Renal pelvis (tissue), 12 donors: ENCODE measurements around the gene BSDC1. TPM values are rescaled to one million over a fixed set of nuclear protein-coding genes. Genes with fewer than 3 reads are reported as not detected.
"Not testable (repeated sequence)": the region's sequence is repeated elsewhere in the genome, so short reads cannot be mapped to it uniquely, and the experiment has no call there.

Experiments
- DNase-seq: peaks from one replicate; pipeline ENCODE4 v3.0.0-alpha.2; 2013
- long read RNA-seq, 16 experiments: transcript quantifications; one replicate each; lab custom pipeline, GENCODE V29; 2026
- polyA plus RNA-seq, 3 donors: library from polyadenylated mRNA; unstranded; fragments of 120-200 nt; gene quantifications; one replicate each; pipeline ENCODE4 v1.2.1, GENCODE V29; 2013; ENCODE audit not compliant: insufficient read length in 3 of 3

Gene BSDC1, protein sequence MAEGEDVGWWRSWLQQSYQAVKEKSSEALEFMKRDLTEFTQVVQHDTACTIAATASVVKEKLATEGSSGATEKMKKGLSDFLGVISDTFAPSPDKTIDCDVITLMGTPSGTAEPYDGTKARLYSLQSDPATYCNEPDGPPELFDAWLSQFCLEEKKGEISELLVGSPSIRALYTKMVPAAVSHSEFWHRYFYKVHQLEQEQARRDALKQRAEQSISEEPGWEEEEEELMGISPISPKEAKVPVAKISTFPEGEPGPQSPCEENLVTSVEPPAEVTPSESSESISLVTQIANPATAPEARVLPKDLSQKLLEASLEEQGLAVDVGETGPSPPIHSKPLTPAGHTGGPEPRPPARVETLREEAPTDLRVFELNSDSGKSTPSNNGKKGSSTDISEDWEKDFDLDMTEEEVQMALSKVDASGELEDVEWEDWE
- polyA plus RNA-seq = 10 to 100 TPM; 60.2 to 70.6 (median 67.1) TPM
- long read RNA-seq, donor 1, partial matches to known transcripts = 0 of 6 reads
- long read RNA-seq, donor 1, other reads (novel, unspliced or antisense) = 0 of 6 reads
- long read RNA-seq, donor 2, transcript BSDC1-206 (11 exons, 2,846 nt) = major isoform, 14 of 22 reads
- long read RNA-seq, donor 2, partial matches to known transcripts = 5 of 22 reads
- long read RNA-seq, donor 2, other reads (novel, unspliced or antisense) = 0 of 22 reads
- long read RNA-seq, donor 3, transcript BSDC1-206 (11 exons, 2,846 nt) = major isoform, 5 of 10 reads
- long read RNA-seq, donor 3, partial matches to known transcripts = 5 of 10 reads
- long read RNA-seq, donor 3, other reads (novel, unspliced or antisense) = 0 of 10 reads
- long read RNA-seq, donor 4, transcript BSDC1-206 (11 exons, 2,846 nt) = major isoform, 6 of 8 reads
- long read RNA-seq, donor 4, partial matches to known transcripts = 0 of 8 reads
- long read RNA-seq, donor 4, other reads (novel, unspliced or antisense) = 0 of 8 reads
- long read RNA-seq, donor 5 = 0 reads
- long read RNA-seq, donor 6, transcript BSDC1-206 (11 exons, 2,846 nt) = major isoform, 5 of 7 reads
- long read RNA-seq, donor 6, partial matches to known transcripts = 0 of 7 reads
- long read RNA-seq, donor 6, other reads (novel, unspliced or antisense) = 0 of 7 reads
- long read RNA-seq, donor 7, transcript BSDC1-206 (11 exons, 2,846 nt) = major isoform, 5 of 20 reads
- long read RNA-seq, donor 7, partial matches to known transcripts = 14 of 20 reads
- long read RNA-seq, donor 7, other reads (novel, unspliced or antisense) = 0 of 20 reads
- long read RNA-seq, donor 8, partial matches to known transcripts = 0 of 5 reads
- long read RNA-seq, donor 8, other reads (novel, unspliced or antisense) = 0 of 5 reads
- long read RNA-seq, donor 9, partial matches to known transcripts = 5 of 10 reads
- long read RNA-seq, donor 9, other reads (novel, unspliced or antisense) = 0 of 10 reads
- long read RNA-seq, donor 10, partial matches to known transcripts = 5 of 8 reads
- long read RNA-seq, donor 10, other reads (novel, unspliced or antisense) = 0 of 8 reads
- long read RNA-seq, donor 11, transcript BSDC1-206 (11 exons, 2,846 nt) = major isoform, 5 of 5 reads
- long read RNA-seq, donor 11, partial matches to known transcripts = 0 of 5 reads
- long read RNA-seq, donor 11, other reads (novel, unspliced or antisense) = 0 of 5 reads
- long read RNA-seq, donor 12, transcript BSDC1-206 (11 exons, 2,846 nt) = major isoform, 20 of 28 reads
- long read RNA-seq, donor 12, partial matches to known transcripts = 5 of 28 reads
- long read RNA-seq, donor 12, other reads (novel, unspliced or antisense) = 0 of 28 reads
- long read RNA-seq, donor 13, partial matches to known transcripts = 6 of 10 reads
- long read RNA-seq, donor 13, other reads (novel, unspliced or antisense) = 0 of 10 reads
- long read RNA-seq, donor 14 = 0 reads
- long read RNA-seq, donor 15, transcript BSDC1-206 (11 exons, 2,846 nt) = major isoform, 13 of 21 reads
- long read RNA-seq, donor 15, partial matches to known transcripts = 5 of 21 reads
- long read RNA-seq, donor 15, other reads (novel, unspliced or antisense) = 0 of 21 reads
- long read RNA-seq, donor 16, transcript BSDC1-206 (11 exons, 2,846 nt) = major isoform, 6 of 20 reads
- long read RNA-seq, donor 16, partial matches to known transcripts = 13 of 20 reads
- long read RNA-seq, donor 16, other reads (novel, unspliced or antisense) = 0 of 20 reads

DNA sequence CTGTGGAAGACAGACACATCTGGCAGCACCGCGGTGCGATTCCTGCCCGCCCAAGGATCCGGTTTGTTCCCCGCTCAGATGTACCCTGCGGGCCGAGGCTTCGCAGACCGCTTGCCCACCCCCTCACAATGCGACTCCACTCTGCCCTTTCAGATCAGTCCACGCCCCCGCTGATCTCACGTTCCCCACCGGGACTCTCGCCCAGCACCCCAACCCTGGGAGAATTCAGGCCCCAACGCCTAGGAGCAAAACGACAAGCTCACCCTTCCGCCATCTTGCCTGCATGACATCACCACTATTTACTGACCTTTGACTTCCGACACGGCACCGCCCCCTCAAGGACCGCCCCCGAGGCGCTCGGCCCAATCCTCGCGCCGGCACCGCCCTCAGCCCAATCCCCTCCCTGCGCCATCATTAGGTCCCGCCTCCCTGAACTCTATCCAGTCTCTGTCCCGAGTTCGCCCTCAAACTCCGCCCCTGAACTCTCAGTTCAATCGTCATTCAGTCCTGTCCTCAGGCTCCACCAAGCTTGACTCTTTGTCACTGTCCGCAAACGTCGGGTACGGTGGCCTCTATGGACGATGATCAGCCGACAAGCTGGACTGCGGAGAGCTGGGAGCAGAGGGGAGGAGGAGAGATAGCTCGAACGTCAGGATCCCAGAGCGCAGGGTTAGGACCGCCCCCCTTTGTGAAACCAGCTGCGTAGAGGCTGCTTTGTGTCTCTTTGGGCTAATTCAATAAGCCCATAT, at the start of gene BSDC1:
BSDC1 (minus strand) TSS at position 301 of the 749 bp plus-strand sequence; CDS start at position 274, 27 bp downstream.
- peak; percentile 99 for DNase-seq

DNA sequence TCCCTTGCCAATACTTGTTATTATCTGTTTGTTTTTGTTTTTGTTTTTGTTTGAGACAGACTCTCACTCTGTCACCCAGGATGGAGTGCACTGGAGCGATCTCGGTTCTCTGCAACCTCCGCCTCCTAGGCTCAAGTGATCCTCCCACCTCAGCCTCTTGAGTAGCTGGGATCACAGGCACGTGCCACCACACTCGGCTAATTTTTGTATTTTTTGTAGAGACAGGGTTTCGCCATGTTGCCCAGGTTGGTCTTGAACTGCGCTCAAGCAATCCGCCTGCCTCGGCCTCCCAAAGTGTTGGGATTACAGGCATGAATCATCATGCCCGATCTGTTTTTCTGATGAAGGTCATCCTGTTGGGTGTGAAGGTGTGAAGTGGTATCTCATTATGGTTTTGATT, 47.2 kb upstream of the BSDC1 start:
- DNase-seq = not testable (repeated sequence)

DNA sequence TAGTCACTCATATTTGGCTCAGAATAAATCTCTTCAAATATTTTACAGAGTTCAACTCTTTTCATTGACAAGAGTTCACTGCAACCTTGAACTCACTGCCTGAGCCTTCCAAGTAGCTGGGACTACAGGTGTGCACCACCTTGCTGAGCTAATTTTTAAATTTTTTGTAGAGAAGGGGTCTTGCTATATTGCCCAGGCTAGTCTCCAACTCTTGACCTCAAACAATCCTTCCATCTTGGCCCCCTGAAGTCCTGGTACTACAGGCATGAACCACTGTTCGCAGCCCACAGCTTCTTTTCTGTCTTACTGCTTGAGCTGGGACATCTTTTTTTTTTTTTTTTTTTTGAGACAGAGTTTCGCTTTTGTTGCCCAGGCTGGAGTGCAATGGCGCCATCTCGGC, 44.5 kb upstream of the BSDC1 start:
- not testable (repeated sequence) for DNase-seq

DNA sequence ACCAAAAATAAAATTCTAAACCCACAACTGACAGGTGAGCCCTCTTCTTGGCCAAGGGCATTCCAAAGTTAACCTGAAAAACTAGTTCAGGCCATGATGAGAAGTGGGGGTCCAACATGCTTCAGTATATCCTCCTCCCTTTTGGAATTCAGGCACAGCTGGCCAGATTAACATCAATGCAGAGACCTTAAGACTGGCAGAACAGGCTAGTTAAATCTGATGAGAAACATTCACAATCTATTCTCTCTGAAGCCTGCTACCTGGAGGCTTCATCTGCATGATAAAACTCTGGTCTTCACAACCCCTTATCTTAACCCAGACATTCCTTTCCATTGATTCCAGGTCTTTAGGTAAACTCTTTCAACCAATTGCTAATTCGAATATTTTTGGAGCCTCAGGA, 43.9 kb upstream of the BSDC1 start:
- no peak for DNase-seq

DNA sequence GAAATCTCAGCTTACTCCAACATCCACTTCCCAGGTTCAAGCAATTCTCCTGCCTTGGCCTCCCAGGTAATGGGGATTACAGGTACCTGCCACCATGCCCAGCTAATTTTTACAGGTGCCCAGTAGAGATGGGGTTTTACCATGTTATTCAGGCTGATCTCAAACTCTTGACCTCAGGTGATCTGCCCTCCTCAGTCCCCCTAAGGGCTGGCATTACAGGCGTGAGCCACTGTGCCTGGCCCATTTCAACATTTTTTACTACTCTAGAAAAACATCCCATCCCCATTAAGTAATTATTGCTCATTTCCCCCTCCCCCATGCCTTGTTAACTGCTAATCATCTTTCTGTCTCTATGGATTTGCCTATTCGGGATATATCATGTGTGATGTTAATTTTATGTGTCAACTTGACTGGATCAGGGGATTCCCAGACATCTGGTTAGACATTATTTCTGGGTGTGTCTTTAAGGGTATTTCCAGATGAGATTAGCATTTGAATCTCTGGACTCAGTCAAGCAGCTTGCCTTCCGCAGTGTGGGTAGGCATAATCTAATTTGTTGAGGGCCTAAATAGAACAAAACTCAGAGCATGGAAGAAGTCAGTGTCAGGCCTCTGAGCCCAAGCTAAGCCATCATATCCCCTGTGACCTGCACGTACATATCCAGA, 37.6 kb upstream of the BSDC1 start:
- DNase-seq = no peak

DNA sequence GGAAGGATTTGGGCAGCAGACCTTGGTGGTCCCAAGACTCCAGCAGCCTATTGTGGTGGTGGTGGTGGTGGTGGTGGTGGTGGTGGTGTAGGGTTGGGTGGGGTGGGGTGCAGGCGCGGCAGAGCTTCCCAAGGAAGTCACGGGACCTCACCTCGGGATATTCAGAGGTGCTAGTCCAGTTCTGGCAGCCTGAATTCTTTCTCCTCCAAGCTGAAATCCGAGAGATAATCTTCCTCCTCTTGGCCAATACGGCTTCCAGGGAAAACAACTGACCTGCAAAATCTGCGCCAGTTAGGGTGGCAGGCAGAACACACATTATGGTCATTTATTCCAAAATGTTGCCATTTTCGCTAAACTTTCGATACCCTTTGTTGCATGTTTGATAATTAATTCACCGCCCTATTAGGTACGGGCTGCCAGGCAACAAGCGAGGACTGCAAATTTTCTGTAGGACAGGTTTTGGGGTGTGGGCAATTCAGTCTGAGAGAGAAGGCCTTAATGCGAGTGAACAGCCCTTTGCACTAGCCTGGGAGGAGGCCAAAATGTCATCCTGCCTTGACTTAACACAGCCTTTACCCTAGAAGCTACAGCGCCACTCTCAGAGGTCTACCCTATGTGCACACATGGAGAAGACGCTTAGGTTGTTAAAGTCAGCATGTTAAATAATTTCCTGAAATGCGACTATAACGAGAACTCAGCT, 33.2 kb upstream of the BSDC1 start:
- DNase-seq = no peak

DNA sequence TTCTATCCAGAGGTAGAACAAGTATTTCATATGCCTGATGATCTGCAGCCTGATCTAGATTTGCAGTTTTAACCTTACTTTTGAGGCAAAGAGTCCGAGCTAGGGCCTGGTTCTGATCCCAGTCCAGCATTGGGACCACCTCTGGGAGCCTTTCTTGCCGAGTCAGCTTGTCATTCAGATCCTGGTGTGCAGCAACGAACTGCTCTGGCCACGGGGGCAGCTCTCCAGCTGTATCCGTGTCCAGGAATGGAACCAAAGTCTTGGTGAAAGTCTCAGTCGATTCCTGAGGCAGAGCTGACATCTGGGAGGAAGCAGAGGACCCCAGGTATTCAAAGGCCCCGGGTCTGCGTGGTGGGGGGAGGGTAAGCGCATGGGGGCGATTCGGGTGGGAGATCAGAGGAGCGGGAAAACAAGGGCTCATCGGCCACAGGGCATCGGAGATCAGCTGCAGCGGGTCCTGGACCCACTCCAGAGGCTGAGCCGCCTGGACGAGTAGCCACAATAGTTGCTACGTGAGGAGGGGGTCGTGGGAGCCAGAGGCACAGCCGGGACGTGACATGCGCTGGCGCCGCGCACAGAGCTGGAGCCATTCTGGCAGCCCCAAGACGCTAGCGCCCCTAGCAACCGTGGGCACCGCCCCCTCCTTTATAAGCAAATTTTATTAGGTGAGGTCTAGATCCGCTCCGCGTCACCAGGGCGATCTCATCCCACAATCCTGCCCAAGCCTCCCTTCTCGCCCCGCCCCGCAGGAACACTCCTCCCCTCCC, 32.4 kb upstream of the BSDC1 start:
- DNase-seq = peak; percentile 73

DNA sequence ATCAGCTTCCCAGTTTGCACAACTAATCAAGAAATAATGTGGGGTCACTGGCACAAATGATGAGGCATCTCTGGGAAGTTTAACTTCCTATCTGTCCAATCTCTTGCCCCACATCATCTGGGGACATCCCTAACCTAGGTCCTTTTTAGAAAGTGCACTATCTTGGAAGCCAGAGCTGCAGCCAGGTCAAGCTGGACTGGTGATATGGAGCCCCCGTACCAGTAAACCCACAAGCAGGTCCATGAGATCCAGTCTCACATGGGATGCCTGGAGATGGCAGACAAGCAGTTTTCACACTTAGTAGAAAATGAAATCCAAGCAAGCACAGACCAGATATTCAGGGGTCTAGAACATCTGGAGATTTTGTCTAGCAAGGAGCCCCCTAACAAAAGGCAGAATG, 27.5 kb upstream of the BSDC1 start:
- DNase-seq = no peak

DNA sequence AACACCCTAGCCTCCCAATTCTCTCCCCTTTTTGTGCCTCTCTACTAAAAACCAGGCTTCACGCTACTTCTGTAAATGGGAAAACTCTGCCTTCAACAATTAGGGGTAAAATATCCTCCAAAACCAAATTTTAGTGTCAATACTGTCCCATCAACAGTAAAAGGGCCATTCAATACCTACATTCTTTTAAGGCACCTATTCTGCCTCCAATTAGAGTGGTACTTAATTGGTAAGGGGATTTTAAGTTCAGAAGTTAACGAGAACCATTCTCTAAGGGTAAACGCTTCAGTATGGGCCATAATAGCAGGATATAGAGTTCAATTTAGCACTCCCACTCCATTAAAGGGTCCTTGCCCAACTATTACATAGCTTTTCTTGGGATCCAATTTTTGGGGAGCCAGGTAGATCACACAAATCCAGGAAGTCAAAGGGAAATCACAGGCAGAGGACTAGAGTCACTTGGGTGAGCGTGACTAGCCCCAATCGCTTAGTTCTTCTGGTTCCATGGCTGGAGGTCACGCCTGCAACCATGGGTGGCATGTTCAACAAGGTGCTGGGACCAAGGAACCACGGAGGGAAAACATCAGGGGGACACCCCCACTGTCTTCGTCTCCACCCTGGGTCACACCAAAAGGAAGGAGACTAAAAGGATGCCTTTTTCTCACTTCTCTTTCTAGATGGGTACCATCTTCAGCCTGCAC, 20.1 kb upstream of the BSDC1 start:
- no peak for DNase-seq

DNA sequence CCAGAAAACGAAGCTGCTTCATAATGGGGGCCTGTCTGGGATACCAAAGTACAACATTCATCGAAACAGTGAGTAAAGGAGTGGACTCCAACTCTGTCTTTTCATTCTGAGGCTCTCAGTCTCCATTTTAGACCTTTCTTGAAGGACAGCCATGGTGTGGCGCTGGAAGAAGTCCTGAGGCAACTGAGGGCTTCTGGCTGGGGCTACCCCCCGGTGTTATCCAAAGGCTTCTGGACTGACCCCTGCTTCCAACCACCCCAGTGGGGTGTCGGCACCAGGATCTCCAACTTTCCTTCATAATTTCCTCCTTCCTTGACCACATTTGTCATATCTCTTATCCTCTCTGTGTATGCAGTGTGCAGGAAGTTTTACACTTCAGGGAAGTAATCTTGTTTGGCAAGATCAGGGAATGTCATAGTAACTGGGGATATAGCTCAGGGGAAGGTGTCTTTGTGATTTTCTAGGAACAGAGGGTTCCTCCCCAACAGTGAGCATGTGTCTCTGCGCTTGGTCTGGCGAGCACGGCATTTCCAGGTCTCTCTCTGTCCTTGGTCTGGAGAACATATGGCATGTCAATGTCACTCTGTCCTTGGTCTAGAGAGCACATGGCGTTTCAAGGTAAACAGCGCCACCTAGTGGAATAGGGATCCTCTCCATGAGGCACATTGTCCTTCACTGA, 19.4 kb upstream of the BSDC1 start:
- peak; percentile 19 for DNase-seq

DNA sequence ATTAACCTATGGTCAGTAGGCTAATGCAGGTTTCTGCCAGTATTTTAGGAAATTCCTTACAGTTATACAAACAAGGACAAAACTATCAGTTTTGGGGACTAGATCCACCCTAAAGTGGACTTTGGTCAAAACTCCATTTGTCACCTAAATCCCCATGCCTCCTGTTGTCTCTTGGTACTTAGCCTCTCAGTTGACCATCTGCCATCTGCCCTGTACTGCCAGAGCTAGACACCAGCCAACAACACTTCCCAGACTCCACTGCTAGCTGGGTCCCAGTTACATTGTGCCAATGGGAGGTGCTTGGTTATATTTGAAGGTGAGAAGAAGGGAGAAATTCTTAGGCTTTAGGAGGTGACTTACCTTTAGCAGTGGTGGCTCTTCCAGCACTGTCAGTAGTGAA, 17.0 kb upstream of the BSDC1 start:
- DNase-seq = no peak

DNA sequence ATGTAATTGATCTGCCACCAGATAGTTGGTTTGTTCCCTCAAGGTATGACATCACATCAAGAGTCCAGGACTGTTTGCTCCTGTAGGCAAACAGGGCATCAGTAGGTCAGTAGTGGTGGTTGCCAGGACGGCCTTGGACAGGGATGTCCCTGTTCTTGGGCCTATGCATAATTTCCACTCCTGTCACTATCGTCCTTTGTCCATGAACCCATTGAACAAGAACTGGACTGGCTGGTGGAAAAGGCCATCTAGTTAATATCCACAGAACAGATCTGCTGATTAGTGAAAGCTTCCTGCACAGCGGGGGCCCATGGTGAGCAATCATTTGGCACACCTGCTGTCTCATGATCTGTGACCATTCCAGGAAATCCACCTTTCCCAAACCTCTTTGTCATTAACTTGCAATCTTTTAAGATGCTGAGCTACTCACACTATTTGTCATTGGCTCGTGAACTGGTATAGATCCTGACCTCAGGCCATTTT, 12.4 kb upstream of the BSDC1 start:
- no peak for DNase-seq

DNA sequence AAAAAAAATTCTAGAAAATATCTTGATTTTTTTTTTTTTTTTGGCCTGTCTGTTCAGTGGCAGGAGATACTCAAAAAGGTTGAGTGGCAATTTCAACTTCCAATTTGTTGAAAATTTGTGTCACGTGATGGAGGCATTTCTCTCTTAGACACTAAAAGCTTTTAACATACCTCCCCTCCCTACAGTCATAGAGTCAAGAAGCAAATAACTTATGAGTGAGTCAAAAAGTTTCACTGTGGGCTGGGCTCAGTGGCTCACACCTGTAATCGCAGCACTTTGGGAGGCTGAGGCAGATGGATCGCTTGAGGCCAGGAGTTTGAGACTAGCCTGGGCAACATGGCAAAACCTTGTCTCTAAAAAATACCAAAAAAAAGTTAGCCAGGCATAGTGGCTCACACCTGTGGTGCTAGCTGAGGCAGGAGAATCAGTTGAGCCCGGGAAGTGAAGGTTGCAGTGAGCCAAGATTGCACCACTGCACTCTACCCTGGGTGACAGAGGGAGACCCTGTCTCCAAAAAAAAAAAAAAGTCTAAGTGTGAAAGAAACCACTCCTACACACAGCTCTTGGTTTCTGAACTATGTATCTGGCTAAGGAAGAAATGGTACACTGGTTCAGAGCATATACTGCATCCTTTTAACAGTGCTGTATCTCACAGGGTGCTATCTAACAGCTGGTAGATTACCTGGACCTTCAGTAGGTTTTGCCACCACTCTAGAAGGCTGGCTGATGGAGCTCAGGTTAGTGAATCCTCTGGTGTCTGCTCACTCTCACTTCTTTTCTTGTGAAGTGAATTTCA, 11.6 kb upstream of the BSDC1 start:
- no peak for DNase-seq

DNA sequence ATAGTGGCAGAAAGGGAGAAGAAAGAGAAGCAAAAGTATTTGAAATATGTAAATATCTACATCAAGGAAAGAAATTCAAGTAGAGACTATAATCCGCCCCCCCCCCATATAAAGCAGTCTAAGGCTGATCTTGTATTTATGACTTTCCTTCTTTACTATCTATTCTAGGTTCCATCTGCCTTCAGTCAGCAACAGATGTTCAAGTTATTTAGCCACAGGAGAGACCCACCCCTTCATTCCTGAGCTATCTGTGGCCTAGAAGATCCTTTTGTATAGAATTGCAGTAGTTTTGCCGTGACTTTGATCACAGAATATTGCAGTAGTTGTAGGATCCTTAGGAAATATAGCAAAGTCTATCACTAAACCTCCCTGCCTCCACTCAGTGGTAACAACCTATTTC, 10.7 kb upstream of the BSDC1 start:
- DNase-seq = no peak
